ENCODE results near the gene CST8. TPM values are rescaled to one million over a fixed set of nuclear protein-coding genes. Genes with fewer than 3 reads are reported as not detected.

CST8 gene
- total RNA-seq, 2 experiments from 2014 or later, result not detected

GRCh38 chr20:23451956-23452487, 38.9 kb upstream of the CST8 start:
- Histone ChIP-seq H3K4me3 (ENCODE audit: low read depth, low read length, poor library complexity, severe bottlenecking) (no peak overlapping the region), H3K27ac (ENCODE audit: low read depth, low read length, poor library complexity, severe bottlenecking) (no peak overlapping the region), H3K4me2 (ENCODE audit: low read length) (no peak overlapping the region), H3K79me2 (ENCODE audit: insufficient read depth, low read depth, low read length) (no peaks in the 10 kb centered on the region), H3K9me3 (ENCODE audit: low read length) (no peaks in the 10 kb centered on the region), H3K9me2 (ENCODE audit: insufficient read depth, low read length) (no peaks in the 10 kb centered on the region), H4K20me1 (ENCODE audit: insufficient read depth, low read length) (no peaks in the 10 kb centered on the region), H2AFZ (ENCODE audit: low read length) (no peak overlapping the region), H3K36me3 (ENCODE audit: insufficient read depth, low read length) (no peaks in the 10 kb centered on the region), H3K4me1 (ENCODE audit: insufficient read depth, low read length, poor library complexity, severe bottlenecking) (peaks cover 10% of the 10 kb centered on the region)
- ChIA-PET POLR2A (no interaction called here), CTCF (ENCODE audit: unreplicated experiment) (no interaction called here)
- TF ChIP-seq, protein P1, sequence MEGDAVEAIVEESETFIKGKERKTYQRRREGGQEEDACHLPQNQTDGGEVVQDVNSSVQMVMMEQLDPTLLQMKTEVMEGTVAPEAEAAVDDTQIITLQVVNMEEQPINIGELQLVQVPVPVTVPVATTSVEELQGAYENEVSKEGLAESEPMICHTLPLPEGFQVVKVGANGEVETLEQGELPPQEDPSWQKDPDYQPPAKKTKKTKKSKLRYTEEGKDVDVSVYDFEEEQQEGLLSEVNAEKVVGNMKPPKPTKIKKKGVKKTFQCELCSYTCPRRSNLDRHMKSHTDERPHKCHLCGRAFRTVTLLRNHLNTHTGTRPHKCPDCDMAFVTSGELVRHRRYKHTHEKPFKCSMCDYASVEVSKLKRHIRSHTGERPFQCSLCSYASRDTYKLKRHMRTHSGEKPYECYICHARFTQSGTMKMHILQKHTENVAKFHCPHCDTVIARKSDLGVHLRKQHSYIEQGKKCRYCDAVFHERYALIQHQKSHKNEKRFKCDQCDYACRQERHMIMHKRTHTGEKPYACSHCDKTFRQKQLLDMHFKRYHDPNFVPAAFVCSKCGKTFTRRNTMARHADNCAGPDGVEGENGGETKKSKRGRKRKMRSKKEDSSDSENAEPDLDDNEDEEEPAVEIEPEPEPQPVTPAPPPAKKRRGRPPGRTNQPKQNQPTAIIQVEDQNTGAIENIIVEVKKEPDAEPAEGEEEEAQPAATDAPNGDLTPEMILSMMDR (conservative IDR thresholded peaks at IDR 0.05; ENCODE audit: low read length), result no peak
- no peak for TF ChIP-seq EZH2phosphoT487 (IDR thresholded peaks at IDR 0.05; ENCODE audit: borderline replicate concordance, low read depth, low read length)
- BruUV-seq (replicated peaks), result no TSS peak
- no peak for DNase-seq (ENCODE audit: low spot score)
- intact Hi-C loops (cut with micrococcal nuclease; ENCODE audit: unreplicated experiment), result no loop called here

DNA sequence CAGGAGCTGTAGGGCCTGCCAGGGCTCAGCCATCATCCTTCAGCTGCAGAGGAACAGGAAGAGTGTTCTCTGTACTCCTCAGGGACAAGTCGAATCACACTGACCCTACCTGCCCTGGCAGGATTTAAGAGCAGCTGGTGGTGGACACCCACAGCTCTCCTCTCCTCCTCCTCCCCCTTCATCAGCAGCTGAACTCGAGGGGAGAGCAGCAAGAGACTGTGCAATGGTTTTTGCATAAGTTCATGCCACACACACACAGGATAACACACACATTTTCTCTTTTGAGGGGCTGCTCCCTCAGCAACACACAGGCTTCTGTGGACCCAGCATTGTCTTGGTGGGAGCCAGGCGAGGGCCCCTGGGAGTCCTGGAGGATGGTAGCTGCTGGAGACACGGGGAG, 38.1 kb upstream of the CST8 start, which contains the start of gene CST11:
CST11 (minus strand) TSS at position 101 of the 400 bp plus-strand sequence; CDS start at position 36, 65 bp downstream.
- no peaks in the 10 kb centered on the region for H3K36me3 ChIP-seq (ENCODE audit: insufficient read depth, low read length)
- peaks cover 10% of the 10 kb centered on the region for H3K4me1 ChIP-seq (ENCODE audit: insufficient read depth, low read length, poor library complexity, severe bottlenecking)
- intact Hi-C loops (cut with micrococcal nuclease; ENCODE audit: unreplicated experiment), result no loop called here
- TF ChIP-seq, protein P1 (conservative IDR thresholded peaks at IDR 0.05; ENCODE audit: low read length), result no peak
- no peak for TF ChIP-seq EZH2phosphoT487 (IDR thresholded peaks at IDR 0.05; ENCODE audit: borderline replicate concordance, low read depth, low read length)
- H3K9me3 ChIP-seq (ENCODE audit: low read length), result no peaks in the 10 kb centered on the region
- no TSS peak for BruUV-seq (replicated peaks)
- ChIA-PET POLR2A (no interaction called here), CTCF (ENCODE audit: unreplicated experiment) (interaction anchor here (0.6 kb wide), 1 partner anchor 107 kb away, joined by 3 read pairs; no protein-coding TSS in a partner anchor)
- H4K20me1 ChIP-seq (ENCODE audit: insufficient read depth, low read length), result no peaks in the 10 kb centered on the region
- H3K27ac ChIP-seq (ENCODE audit: low read depth, low read length, poor library complexity, severe bottlenecking), result no peak within 1 kb of the TSS
- DNase-seq (ENCODE audit: low spot score), result no peak
- H3K4me3 ChIP-seq (ENCODE audit: low read depth, low read length, poor library complexity, severe bottlenecking), result no peak within 1 kb of the TSS
- H3K4me2 ChIP-seq (ENCODE audit: low read length), result no peak within 1 kb of the TSS
- no peak within 1 kb of the TSS for H2AFZ ChIP-seq (ENCODE audit: low read length)
- no peaks in the 10 kb centered on the region for H3K79me2 ChIP-seq (ENCODE audit: insufficient read depth, low read depth, low read length)
- no peaks in the 10 kb centered on the region for H3K9me2 ChIP-seq (ENCODE audit: insufficient read depth, low read length)
